Epithelial cell of proximal tubule (primary cell): ENCODE results near the gene USP20. TPM values are rescaled to one million over a fixed set of nuclear protein-coding genes. Genes with fewer than 3 reads are reported as not detected.

Experiments used
- DNase-seq: peaks from one replicate; pipeline ENCODE4 v3.0.0-alpha.2; 2011; ENCODE audit warnings: low read depth
- H3K4me3 ChIP-seq: 2 replicates; pipeline ENCODE4 v1.5.1; 2011; ENCODE audit warnings: low read depth, mild to moderate bottlenecking, low read length
- total RNA-seq: library from RNA; depleted of rRNA; stranded (reverse); fragments of >200 nt; gene quantifications from 2 replicates; pipeline ENCODE4 v1.2.3, GENCODE V29; 2015
- TF ChIP-seq, protein P1 (sequence below): conservative IDR thresholded peaks from 2 replicates; pipeline ENCODE4 v1.5.1; 2012; ENCODE audit warnings: low read depth, mild to moderate bottlenecking, low read length

Gene USP20
- total RNA-seq, 1 donor from 2014 or later, result 17.5 TPM

DNA sequence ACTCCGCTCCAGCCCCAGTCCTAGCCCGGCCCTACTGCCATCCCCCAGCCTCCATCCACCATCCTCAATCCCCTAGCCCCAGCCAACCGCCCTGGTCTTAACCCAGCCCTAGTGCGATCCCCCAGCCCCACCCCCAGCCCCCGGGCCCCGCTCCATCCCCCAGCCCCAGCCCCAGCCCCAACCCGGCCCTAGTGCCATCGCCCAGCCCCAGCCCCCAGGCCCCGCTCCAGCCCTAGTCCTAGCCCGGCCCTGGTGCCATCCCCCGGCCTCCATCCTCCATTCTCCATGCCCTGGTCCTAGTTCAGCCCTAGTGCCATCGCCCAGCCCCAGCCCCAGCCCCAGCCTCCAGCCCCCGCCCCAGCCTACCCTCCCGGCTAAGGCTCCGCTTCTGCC is 11.7 kb upstream of the USP20 start:
- H3K4me3 ChIP-seq, result peak overlapping the region; percentile 81
- TF ChIP-seq, protein P1, sequence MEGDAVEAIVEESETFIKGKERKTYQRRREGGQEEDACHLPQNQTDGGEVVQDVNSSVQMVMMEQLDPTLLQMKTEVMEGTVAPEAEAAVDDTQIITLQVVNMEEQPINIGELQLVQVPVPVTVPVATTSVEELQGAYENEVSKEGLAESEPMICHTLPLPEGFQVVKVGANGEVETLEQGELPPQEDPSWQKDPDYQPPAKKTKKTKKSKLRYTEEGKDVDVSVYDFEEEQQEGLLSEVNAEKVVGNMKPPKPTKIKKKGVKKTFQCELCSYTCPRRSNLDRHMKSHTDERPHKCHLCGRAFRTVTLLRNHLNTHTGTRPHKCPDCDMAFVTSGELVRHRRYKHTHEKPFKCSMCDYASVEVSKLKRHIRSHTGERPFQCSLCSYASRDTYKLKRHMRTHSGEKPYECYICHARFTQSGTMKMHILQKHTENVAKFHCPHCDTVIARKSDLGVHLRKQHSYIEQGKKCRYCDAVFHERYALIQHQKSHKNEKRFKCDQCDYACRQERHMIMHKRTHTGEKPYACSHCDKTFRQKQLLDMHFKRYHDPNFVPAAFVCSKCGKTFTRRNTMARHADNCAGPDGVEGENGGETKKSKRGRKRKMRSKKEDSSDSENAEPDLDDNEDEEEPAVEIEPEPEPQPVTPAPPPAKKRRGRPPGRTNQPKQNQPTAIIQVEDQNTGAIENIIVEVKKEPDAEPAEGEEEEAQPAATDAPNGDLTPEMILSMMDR, result no peak
- DNase-seq, result no peak

DNA sequence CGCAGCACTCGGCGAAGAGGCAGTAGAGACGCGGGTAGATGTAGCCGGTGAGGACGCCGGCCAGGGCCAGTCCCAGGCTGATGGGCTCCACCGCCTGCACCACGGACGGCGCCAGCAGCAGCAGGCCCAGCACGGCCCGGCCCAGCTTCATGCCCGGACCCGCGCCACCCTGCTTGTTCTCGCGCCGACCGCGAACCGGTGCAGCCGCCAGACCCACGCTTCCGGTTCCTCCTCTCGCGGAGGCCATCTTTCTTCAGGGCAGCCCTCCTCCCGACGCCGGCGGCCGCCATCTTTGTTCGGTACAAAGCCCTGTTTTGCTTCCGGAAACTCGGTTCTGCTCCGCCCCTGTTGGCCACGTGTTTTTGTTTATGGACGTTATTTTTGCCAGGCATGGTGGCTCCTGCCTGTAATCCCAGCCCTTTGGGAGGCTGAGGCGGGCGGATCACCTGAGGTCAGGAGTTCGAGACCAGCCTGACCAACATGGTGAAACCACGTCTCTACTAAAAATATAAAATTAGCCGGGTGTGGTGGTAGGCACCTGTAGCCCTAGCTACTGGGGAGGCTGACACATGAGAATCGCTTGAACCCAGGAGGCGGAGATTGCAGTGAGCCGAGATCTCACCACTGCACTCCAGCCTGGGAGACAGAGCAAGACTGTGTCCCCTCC is 11.2 kb upstream of the USP20 start, which contains the start of gene TOR1A:
Gene TOR1A (minus strand): TSS at position 202 of the 667 bp plus-strand sequence. CDS start 51 bp downstream, at position 151.
- TF ChIP-seq, protein P1, result no peak
- H3K4me3 ChIP-seq, result peak within 1 kb of the TSS; percentile 81
- peak; percentile 59 for DNase-seq

DNA sequence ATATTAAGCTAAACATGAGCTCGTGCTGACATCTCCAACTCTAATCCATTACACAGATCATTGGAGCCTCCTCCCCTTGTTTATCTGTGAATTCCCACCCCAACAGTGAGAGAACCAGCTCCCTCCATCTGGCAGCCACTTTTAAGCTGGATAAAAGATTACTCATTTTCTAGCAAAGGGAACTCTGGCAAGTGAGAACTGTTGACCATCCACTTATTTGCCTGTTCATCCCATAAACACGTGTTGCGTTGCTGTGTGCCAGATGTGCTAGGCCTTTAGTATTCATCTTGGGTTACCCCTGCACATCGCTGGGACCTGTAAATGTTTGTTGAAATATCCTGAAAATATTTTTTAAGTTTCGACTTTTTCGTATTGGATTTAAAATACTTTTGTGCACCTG is 8.9 kb upstream of the USP20 start:
- TF ChIP-seq, protein P1, result no peak
- no peak overlapping the region for H3K4me3 ChIP-seq
- DNase-seq, result no peak

DNA sequence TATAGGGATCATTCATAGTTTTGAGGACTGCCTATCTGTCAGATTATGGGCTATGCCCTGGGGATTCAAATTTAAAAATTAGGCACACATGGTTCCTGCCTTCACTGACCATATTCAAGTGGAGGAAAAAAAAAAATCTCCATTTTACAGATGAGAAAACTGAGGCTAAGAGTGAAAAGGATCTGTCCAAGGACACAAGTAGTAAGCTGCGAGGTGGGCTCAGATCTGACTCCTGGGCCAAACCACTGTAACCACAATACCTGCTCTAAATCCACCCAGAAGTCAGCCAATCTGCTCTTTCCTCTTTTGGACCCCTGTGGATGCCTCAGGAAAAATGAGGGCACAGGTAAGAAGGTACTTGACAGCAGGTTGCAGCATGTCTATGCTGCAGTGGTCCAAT is 8.5 kb upstream of the USP20 start:
- no peak overlapping the region for H3K4me3 ChIP-seq
- DNase-seq, result no peak
- TF ChIP-seq, protein P1, result no peak

DNA sequence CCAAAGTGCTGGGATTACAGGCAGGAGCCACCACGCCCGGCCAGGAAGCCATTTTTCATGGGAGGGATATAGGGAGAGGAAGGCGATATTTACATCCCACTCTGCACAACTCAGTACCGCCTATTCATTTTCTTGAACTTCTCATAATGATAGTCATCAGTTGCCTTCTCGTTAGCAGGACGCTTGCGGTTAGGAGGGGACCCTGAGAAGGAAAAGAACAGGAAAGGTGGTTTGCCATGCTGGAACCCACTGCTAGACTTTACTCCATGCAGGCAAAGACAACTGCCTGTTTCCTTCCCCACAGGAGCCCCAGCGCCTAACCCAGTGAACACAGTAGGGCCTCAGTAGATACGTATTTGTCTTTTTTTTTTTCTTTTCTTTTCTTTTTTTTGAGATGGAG is 7.2 kb upstream of the USP20 start:
- H3K4me3 ChIP-seq, result no peak overlapping the region
- TF ChIP-seq, protein P1, result no peak
- no peak for DNase-seq

DNA sequence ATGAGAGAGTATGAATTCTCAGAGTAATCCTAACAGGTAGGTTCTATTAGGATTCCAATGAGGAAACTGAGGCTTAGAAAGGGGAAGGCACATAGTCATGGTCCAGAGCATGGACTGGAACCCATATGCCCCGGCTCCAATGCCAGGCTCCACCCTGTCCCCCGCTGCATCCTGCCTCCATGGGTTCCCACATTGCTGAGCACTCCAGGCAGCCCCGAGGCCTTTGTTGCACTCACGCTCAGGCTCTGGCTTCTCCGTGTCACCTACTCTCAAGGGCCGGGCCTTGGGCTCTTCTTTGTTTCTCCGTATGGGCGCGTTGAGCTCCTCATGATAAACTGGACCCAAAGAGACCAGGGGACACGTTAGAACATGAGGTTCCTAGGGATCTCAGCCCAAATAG is 6.3 kb upstream of the USP20 start:
- TF ChIP-seq, protein P1, result no peak
- no peak overlapping the region for H3K4me3 ChIP-seq
- DNase-seq, result no peak

DNA sequence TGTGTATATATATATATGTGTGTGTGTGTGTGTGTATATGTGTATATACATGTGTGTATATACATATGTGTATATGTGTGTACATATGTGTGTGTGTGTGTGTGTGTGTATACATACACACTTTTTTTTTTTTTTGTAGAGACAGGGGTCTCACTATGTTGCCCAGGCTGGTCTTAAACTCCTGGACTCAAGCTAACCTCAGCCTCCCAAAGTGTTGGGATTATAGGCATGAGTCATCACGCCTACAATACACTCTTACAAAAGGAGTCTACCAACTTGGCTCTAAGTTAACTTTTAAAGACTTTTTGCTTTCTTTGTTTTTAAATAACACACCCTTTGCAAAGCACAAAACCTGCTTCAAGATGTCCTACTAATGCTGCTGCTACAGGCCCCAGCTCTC is 2.3 kb upstream of the USP20 start:
- DNase-seq, result no peak
- TF ChIP-seq, protein P1, result no peak
- no peak overlapping the region for H3K4me3 ChIP-seq
